Central memory CD8-positive, alpha-beta T cell (primary cell): ENCODE data around the gene SETD2.
A peak's percentile ranks its signal among the peaks of the same experiment; 100 is the strongest.
"Not testable (repeated sequence)": the region's sequence is repeated elsewhere in the genome, so short reads cannot be mapped to it uniquely, and the experiment has no call there.

ENCODE experiments used
- ATAC-seq: fragments of 150-1000 bp; cut with Tn5 transposase; replicated peaks from 2 replicates; pipeline ENCODE4 v1.10.0; 2022; ENCODE audit warnings: mild to moderate bottlenecking, moderate FRiP score, moderate number of reproducible peaks; ENCODE audit not compliant: poor library complexity, severe bottlenecking; ENCODE audit errors: extremely low read depth
- DNase-seq, 2 donors: peaks; one replicate each; pipeline ENCODE4 v3.0.0; 2021; ENCODE audit warnings: low spot score in 2 of 2
- H3K27ac Mint-ChIP-seq: one replicate; pipeline ENCODE4 v1.8.0; 2022; ENCODE audit warnings: low read depth, mild to moderate bottlenecking, moderate library complexity, mixed read lengths
- H3K27me3 Mint-ChIP-seq: one replicate; pipeline ENCODE4 v1.8.0; 2022; ENCODE audit warnings: mixed read lengths
- H3K36me3 Mint-ChIP-seq: one replicate; pipeline ENCODE4 v1.8.0; 2022; ENCODE audit warnings: mild to moderate bottlenecking, moderate library complexity, mixed read lengths; ENCODE audit not compliant: insufficient read depth
- H3K4me1 Mint-ChIP-seq: one replicate; pipeline ENCODE4 v1.8.0; 2022; ENCODE audit warnings: mixed read lengths
- H3K4me3 Mint-ChIP-seq: one replicate; pipeline ENCODE4 v1.8.0; 2022; ENCODE audit warnings: mild to moderate bottlenecking, moderate library complexity, mixed read lengths
- H3K9me3 Mint-ChIP-seq: one replicate; pipeline ENCODE4 v1.8.0; 2022; ENCODE audit warnings: mixed read lengths

The SETD2 gene

GRCh38 chr3:47142536-47142935 lies 21.4 kb downstream of the SETD2 start:
- not testable (repeated sequence) for ATAC-seq, DNase-seq, H3K27me3 Mint-ChIP-seq, H3K9me3 Mint-ChIP-seq, H3K36me3 Mint-ChIP-seq, H3K4me3 Mint-ChIP-seq, H3K27ac Mint-ChIP-seq
- H3K4me1 Mint-ChIP-seq, result peaks cover 28% of the 10 kb centered on the region

GRCh38 chr3:47140973-47141461 lies 22.9 kb downstream of the SETD2 start:
- DNase-seq, H3K9me3 Mint-ChIP-seq, H3K36me3 Mint-ChIP-seq, H3K27me3 Mint-ChIP-seq: not testable (repeated sequence)
- Mint-ChIP-seq H3K4me3 (peak overlapping the region; percentile 4), H3K27ac (peak overlapping the region; percentile 47), H3K4me1 (peaks cover 35% of the 10 kb centered on the region)
- ATAC-seq, result peak; percentile 84

GRCh38 chr3:47140553-47140952 lies 23.4 kb downstream of the SETD2 start:
- H3K36me3 Mint-ChIP-seq, H3K4me3 Mint-ChIP-seq, DNase-seq, H3K27ac Mint-ChIP-seq, H3K9me3 Mint-ChIP-seq, ATAC-seq, H3K27me3 Mint-ChIP-seq: not testable (repeated sequence)
- peaks cover 40% of the 10 kb centered on the region for H3K4me1 Mint-ChIP-seq

GRCh38 chr3:47134311-47134710 lies 29.6 kb downstream of the SETD2 start:
- peaks cover 55% of the 10 kb centered on the region for H3K4me1 Mint-ChIP-seq
- DNase-seq (no peak), ATAC-seq (no peak)
- no peak overlapping the region for H3K27ac Mint-ChIP-seq
- no peaks in the 10 kb centered on the region for H3K9me3 Mint-ChIP-seq
- H3K4me3 Mint-ChIP-seq, result no peak overlapping the region
- no peaks in the 10 kb centered on the region for H3K27me3 Mint-ChIP-seq
- peaks cover 3% of the 10 kb centered on the region for H3K36me3 Mint-ChIP-seq

- DNase-seq (no peak), ATAC-seq (no peak)
- Mint-ChIP-seq H3K27ac (no peak overlapping the region), H3K36me3 (peaks cover 1% of the 10 kb centered on the region), H3K27me3 (no peaks in the 10 kb centered on the region), H3K9me3 (no peaks in the 10 kb centered on the region), H3K4me1 (peaks cover 56% of the 10 kb centered on the region), H3K4me3 (no peak overlapping the region)
Measured at GRCh38 chr3:47133641-47134040, 30.3 kb downstream of the SETD2 start.

GRCh38 chr3:47130557-47130956 lies 33.4 kb downstream of the SETD2 start:
- no peak overlapping the region for H3K4me3 Mint-ChIP-seq
- ATAC-seq (no peak), DNase-seq (no peak)
- H3K9me3 Mint-ChIP-seq, result no peaks in the 10 kb centered on the region
- H3K27ac Mint-ChIP-seq, result peak overlapping the region; percentile 70
- H3K27me3 Mint-ChIP-seq, result no peaks in the 10 kb centered on the region
- peaks cover 52% of the 10 kb centered on the region for H3K4me1 Mint-ChIP-seq
- H3K36me3 Mint-ChIP-seq, result peaks cover 7% of the 10 kb centered on the region

GRCh38 chr3:47128137-47128536 lies 35.8 kb downstream of the SETD2 start:
- Mint-ChIP-seq H3K4me1 (peaks cover 43% of the 10 kb centered on the region), H3K9me3 (no peaks in the 10 kb centered on the region), H3K36me3 (peaks cover 20% of the 10 kb centered on the region), H3K27ac (no peak overlapping the region), H3K4me3 (no peak overlapping the region), H3K27me3 (no peaks in the 10 kb centered on the region)
- no peak for ATAC-seq
- no peak for DNase-seq

GRCh38 chr3:47123857-47124256 lies 40.1 kb downstream of the SETD2 start:
- ATAC-seq (no peak), DNase-seq (no peak)
- H3K4me1 Mint-ChIP-seq, result peaks cover 40% of the 10 kb centered on the region
- no peak overlapping the region for H3K27ac Mint-ChIP-seq
- no peaks in the 10 kb centered on the region for H3K27me3 Mint-ChIP-seq
- peaks cover 43% of the 10 kb centered on the region for H3K36me3 Mint-ChIP-seq
- H3K4me3 Mint-ChIP-seq, result no peak overlapping the region
- no peaks in the 10 kb centered on the region for H3K9me3 Mint-ChIP-seq

GRCh38 chr3:47121409-47121808 lies 42.5 kb downstream of the SETD2 start:
- Mint-ChIP-seq H3K4me1 (peaks cover 45% of the 10 kb centered on the region), H3K36me3 (peaks cover 48% of the 10 kb centered on the region), H3K27ac (peak overlapping the region; percentile 42), H3K27me3 (no peaks in the 10 kb centered on the region), H3K9me3 (no peaks in the 10 kb centered on the region), H3K4me3 (no peak overlapping the region)
- ATAC-seq, result no peak
- DNase-seq, result no peak

- ATAC-seq (no peak), DNase-seq (no peak)
- peak overlapping the region; percentile 42 for H3K27ac Mint-ChIP-seq
- peaks cover 51% of the 10 kb centered on the region for H3K36me3 Mint-ChIP-seq
- no peaks in the 10 kb centered on the region for H3K9me3 Mint-ChIP-seq
- H3K4me3 Mint-ChIP-seq, result no peak overlapping the region
- H3K27me3 Mint-ChIP-seq, result no peaks in the 10 kb centered on the region
- peaks cover 45% of the 10 kb centered on the region for H3K4me1 Mint-ChIP-seq
Measured at GRCh38 chr3:47120138-47120537, 43.8 kb downstream of the SETD2 start.

GRCh38 chr3:47119387-47119786 lies 44.5 kb downstream of the SETD2 start:
- ATAC-seq, H3K27ac Mint-ChIP-seq, H3K9me3 Mint-ChIP-seq: not testable (repeated sequence)

GRCh38 chr3:47117807-47118364 lies 46.0 kb downstream of the SETD2 start:
- peak overlapping the region; percentile 13 for H3K27ac Mint-ChIP-seq
- H3K36me3 Mint-ChIP-seq, result peaks cover 56% of the 10 kb centered on the region
- H3K9me3 Mint-ChIP-seq, result no peaks in the 10 kb centered on the region
- DNase-seq, result no peak
- H3K4me1 Mint-ChIP-seq, result peaks cover 39% of the 10 kb centered on the region
- no peak overlapping the region for H3K4me3 Mint-ChIP-seq
- no peaks in the 10 kb centered on the region for H3K27me3 Mint-ChIP-seq
- no peak for ATAC-seq

More at GRCh38 chr3:47119387-47119786, 44.5 kb downstream of the SETD2 start:
- not testable (repeated sequence) for DNase-seq, H3K4me3 Mint-ChIP-seq, H3K27me3 Mint-ChIP-seq
- Mint-ChIP-seq H3K4me1 (peaks cover 45% of the 10 kb centered on the region), H3K36me3 (peaks cover 54% of the 10 kb centered on the region)

- H3K27me3 Mint-ChIP-seq, ATAC-seq, H3K4me3 Mint-ChIP-seq, H3K27ac Mint-ChIP-seq, H3K9me3 Mint-ChIP-seq, DNase-seq: not testable (repeated sequence)
- H3K4me1 Mint-ChIP-seq, result peaks cover 28% of the 10 kb centered on the region
- H3K36me3 Mint-ChIP-seq, result peaks cover 61% of the 10 kb centered on the region
Measured at GRCh38 chr3:47115524-47115923, 48.4 kb downstream of the SETD2 start.
